HG03354 (cell line): ENCODE measurements around the gene SLC1A1.
"Not testable (repeated sequence)": the region's sequence is repeated elsewhere in the genome, so short reads cannot be mapped to it uniquely, and the experiment has no call there.

Experiments
- ATAC-seq: cut with Tn5 transposase; IDR thresholded peaks from one replicate; pipeline ENCODE4 v1.9.1; 2021; ENCODE audit warnings: mild to moderate bottlenecking; ENCODE audit not compliant: unreplicated experiment, poor library complexity, severe bottlenecking

The SLC1A1 gene

GRCh38 chr9:4503103-4503502, 12.8 kb downstream of the SLC1A1 start:
- ATAC-seq = no peak

GRCh38 chr9:4504250-4504649, 14.0 kb downstream of the SLC1A1 start:
- no peak for ATAC-seq

GRCh38 chr9:4506490-4506889, 16.2 kb downstream of the SLC1A1 start:
- no peak for ATAC-seq

GRCh38 chr9:4507306-4508130, 17.2 kb downstream of the SLC1A1 start:
- no peak for ATAC-seq

GRCh38 chr9:4508246-4508906, 18.1 kb downstream of the SLC1A1 start:
- no peak for ATAC-seq

GRCh38 chr9:4508907-4509589, 18.8 kb downstream of the SLC1A1 start:
- no peak for ATAC-seq

- no peak for ATAC-seq
Observed at GRCh38 chr9:4509590-4509984, 19.3 kb downstream of the SLC1A1 start.

- ATAC-seq = no peak
Observed at GRCh38 chr9:4510546-4511322, 20.5 kb downstream of the SLC1A1 start.

- peak; percentile 30 for ATAC-seq
Observed at GRCh38 chr9:4514252-4515128, 24.2 kb downstream of the SLC1A1 start.

- ATAC-seq = peak; percentile 40
Observed at GRCh38 chr9:4515958-4516375, 25.7 kb downstream of the SLC1A1 start.

- no peak for ATAC-seq
Observed at GRCh38 chr9:4517274-4517673, 27.0 kb downstream of the SLC1A1 start.

- peak; percentile 38 for ATAC-seq
Observed at GRCh38 chr9:4519604-4520003, 29.3 kb downstream of the SLC1A1 start.

- no peak for ATAC-seq
Observed at GRCh38 chr9:4520055-4520454, 29.8 kb downstream of the SLC1A1 start.

GRCh38 chr9:4530375-4530774, 40.1 kb downstream of the SLC1A1 start:
- peak; percentile 90 for ATAC-seq

- peak; percentile 5 for ATAC-seq
Observed at GRCh38 chr9:4530831-4531230, 40.6 kb downstream of the SLC1A1 start.

- ATAC-seq = not testable (repeated sequence)
Observed at GRCh38 chr9:4531355-4531754, 41.1 kb downstream of the SLC1A1 start.

- ATAC-seq = not testable (repeated sequence)
Observed at GRCh38 chr9:4533881-4534280, 43.6 kb downstream of the SLC1A1 start.

- not testable (repeated sequence) for ATAC-seq
Observed at GRCh38 chr9:4536196-4536595, 45.9 kb downstream of the SLC1A1 start.

GRCh38 chr9:4537581-4537980, 47.3 kb downstream of the SLC1A1 start:
- no peak for ATAC-seq
